Measurements from ENCODE around the gene CYP46A1.

The CYP46A1 gene

GRCh38 chr14:99691111-99691885, 7.2 kb downstream of the CYP46A1 start:
- no peak for TF ChIP-seq CTCF (IDR thresholded peaks at IDR 0.05; ENCODE audit: extremely low read depth, missing control alignments)
- DNase-seq (ENCODE audit: low spot score) = no peak

- no peak for TF ChIP-seq CTCF (IDR thresholded peaks at IDR 0.05; ENCODE audit: extremely low read depth, missing control alignments)
- no peak for DNase-seq (ENCODE audit: low spot score)
Measured at GRCh38 chr14:99693918-99694317, 9.8 kb downstream of the CYP46A1 start.

- DNase-seq (ENCODE audit: low spot score) = no peak
- no peak for TF ChIP-seq CTCF (IDR thresholded peaks at IDR 0.05; ENCODE audit: extremely low read depth, missing control alignments)
Measured at GRCh38 chr14:99696929-99697328, 12.8 kb downstream of the CYP46A1 start.

GRCh38 chr14:99698236-99698635, 14.1 kb downstream of the CYP46A1 start:
- no peak for TF ChIP-seq CTCF (IDR thresholded peaks at IDR 0.05; ENCODE audit: extremely low read depth, missing control alignments)
- DNase-seq (ENCODE audit: low spot score) = no peak

- no peak for DNase-seq (ENCODE audit: low spot score)
- TF ChIP-seq CTCF (IDR thresholded peaks at IDR 0.05; ENCODE audit: extremely low read depth, missing control alignments) = no peak
Measured at GRCh38 chr14:99698642-99699041, 14.5 kb downstream of the CYP46A1 start.

- no peak for DNase-seq (ENCODE audit: low spot score)
- TF ChIP-seq CTCF (IDR thresholded peaks at IDR 0.05; ENCODE audit: extremely low read depth, missing control alignments) = no peak
Measured at GRCh38 chr14:99699085-99699760, 15.1 kb downstream of the CYP46A1 start.

- no peak for DNase-seq (ENCODE audit: low spot score)
- TF ChIP-seq CTCF (IDR thresholded peaks at IDR 0.05; ENCODE audit: extremely low read depth, missing control alignments) = no peak
Measured at GRCh38 chr14:99699861-99700260, 15.8 kb downstream of the CYP46A1 start.

Data from GM20000 (cell line).